Measurements from ENCODE around the gene B9D1.

B9D1 gene

GRCh38 chr17:19348806-19349205 lies 13.7 kb downstream of the B9D1 start:
- no peak for DNase-seq

DNA sequence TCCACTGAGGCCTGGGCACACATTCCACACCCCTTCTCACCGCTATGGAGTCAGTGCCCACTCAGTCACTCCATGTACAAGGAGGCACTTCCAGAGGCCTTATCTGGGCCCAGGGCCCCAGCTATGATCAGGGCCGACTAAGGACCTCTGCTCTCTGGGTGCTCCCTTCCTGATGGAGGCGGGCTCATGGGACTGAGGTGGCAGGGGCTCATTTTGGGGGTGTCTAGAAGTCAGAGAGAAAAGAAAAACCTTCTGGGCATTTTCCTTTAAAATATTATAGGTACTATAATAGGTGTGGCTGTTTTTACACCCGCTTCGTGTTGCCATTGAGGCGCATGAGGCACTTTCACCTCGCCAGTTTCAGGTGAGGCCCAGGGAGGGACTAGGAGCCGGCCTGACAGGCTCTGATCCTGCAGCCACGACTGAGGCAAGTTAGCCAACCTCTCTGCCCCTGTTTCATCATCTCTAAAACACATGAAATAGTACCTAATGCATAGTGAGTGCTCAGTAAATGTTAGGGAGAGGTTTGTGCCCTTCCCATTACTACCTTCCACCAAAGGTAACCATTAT lies 14.4 kb downstream of the B9D1 start:
- no peak for DNase-seq

GRCh38 chr17:19347323-19348080 lies 15.0 kb downstream of the B9D1 start:
- no peak for DNase-seq

DNA sequence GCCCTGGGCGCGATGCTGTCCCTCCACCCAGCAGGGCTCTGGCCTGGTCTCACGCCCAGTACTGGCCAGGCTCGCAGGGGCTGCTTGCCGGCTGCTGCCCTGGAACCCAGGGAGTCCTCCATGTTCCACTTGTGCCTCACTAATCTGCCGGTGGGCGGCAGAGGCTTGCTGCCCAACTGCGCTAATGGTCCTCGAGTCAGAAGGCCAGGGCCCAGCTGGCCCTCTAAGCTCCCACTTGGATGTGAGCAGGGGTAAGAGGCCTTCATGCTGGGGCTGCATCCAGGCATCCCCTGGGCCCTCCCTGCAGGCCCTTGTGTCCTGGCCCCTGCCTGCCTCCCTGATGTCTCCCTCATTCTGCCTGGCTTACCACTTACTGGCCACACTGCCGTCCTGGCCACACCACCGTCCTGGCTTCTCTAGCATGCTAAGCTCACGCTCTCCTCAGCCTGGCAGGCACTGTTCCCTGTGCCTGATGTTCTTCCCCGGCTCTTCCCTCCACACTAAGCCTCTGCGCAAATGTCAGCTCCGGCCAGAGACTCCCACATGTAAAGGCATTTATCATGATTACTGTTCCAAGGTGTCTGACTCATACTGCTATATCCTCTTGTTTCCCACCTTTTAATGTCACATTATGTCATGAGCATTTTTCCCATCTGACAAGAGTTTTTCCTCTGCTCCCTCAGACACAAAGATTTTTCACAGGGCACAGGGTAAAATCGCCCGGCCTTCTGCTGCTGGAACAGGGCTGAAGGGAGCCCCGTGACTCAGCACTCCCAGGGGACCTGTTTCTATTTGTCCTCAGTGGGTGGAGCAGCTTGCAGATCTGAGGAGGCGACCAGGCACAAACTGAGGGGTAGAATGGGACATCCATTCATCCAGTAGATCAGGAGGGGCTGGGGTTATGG lies 15.9 kb downstream of the B9D1 start:
- no peak for DNase-seq

DNA sequence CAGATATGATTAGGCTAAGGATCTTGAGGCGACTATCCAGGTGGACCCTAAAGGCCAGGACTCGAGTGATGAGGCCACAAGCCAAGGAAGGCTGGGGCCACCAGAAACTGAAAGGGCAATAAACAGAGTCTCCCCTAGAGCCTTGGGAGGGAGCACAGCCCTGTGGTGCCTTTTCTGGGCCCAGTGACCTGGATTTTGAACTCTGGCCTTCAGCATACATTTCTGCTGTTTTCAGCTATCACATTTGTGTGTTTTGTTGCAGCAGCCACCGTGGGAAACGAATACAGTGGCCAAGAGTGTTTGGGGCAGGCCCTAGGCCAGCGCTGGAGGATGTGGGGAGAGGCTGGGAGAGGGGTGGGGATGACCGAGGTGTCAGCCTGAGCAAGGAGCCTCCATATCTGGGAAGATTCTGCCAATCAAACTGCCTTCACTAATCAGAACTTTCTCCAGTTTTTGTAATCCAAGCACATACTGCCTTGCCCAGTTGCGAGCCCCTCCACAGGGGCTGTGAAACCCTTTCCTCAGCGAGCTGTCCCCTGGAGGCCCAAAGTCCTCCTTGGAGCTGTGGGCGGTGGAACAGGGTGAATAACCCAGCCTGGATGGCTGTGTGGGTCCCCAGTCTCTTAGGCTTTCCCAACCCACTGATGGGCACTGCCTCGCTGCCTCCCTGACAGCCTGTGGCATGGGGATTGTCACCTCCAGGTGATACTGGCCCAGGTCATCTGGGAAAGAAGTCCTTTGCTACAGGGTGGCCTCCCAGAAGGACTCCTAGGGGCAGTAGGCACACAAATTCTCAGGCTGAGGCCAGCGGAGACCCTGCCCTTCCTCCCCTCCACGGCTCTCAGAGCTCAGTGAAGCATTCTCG lies 16.8 kb downstream of the B9D1 start:
- no peak for DNase-seq

DNA sequence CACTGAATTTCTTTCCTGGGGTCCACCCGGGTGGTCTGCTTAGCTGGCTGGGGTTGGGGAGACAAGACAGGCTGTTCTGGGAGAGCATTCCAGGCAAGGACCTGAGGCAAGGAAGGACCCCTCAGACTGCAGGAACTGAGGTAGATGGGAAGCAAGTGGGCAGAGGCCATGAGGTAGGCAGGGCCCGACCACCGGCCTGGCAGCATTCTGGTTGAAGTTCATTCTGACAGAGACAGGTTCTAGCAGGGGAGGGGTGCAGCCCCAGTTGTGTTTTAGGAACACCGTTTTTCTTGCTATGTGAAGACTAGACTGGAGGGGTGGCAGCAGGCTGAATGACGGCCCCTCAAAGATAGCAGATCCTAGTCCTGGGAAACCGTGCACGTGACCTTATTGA lies 17.5 kb downstream of the B9D1 start:
- no peak for DNase-seq

DNA sequence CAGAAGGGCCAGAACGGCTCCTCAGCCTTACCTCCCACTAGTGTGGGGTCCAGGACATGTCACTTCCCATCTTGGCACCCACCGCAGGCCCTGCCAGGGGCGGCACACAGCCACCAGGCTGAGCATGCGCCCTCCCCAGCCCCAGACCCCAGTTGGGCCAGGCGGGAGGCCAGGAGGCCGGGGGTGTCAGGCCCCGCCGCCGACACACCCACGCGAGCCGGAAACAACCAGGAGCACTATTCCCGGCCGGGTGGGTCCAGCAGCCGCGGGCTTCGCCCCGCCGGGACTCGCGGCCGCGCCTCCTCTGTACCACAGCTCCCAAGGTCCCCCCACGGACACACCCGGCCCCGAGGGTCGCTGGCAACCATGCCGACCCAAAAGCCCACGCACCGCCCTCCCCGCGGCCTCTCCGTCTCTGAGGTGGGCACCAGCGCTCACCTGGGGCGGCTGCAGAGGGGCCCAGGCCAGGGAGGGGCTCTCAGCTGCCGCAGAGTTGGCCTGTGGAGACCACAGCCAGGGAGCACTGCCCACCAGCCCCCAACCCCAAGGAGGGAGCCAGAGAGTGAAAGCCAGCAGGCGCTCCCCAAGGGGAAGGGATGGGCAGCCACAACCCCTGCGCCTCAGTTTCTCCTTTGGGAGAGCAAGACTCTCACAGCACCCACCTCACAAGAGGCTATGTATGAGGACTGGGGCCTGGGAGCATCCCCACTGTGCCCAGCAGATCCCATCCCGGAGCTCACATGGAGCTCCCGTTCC lies 18.0 kb downstream of the B9D1 start:
- DNase-seq = no peak

DNA sequence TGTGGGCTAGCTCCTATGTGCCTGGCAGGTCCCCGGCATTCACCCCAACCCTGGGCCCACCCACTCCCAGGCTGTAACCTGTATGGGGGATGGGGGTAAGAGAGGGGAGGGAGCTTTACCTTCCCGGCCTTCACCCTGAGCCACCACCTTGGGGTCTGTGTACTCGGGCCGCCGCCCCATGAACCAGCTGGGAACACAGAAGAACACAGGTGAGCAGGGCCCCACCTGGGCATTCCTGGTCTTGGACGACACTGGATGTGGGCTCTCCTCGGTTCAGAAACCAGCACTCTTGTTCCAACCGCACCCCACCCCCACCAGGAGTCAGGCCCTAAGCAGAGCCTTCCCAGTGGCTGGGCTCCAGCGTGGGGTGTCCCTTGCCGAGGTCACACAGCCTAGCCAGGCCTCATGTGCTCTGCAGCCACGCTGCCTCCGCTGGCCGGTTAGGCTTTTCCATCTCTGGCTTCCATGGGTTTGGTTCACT lies 18.8 kb downstream of the B9D1 start:
- DNase-seq = no peak

GRCh38 chr17:19343256-19343630 lies 19.3 kb downstream of the B9D1 start:
- DNase-seq = no peak

GRCh38 chr17:19342611-19343255 lies 19.8 kb downstream of the B9D1 start:
- no peak for DNase-seq

GRCh38 chr17:19341641-19342610 lies 20.6 kb downstream of the B9D1 start:
- no peak for DNase-seq

GRCh38 chr17:19341211-19341631 lies 21.3 kb downstream of the B9D1 start:
- DNase-seq = no peak

DNA sequence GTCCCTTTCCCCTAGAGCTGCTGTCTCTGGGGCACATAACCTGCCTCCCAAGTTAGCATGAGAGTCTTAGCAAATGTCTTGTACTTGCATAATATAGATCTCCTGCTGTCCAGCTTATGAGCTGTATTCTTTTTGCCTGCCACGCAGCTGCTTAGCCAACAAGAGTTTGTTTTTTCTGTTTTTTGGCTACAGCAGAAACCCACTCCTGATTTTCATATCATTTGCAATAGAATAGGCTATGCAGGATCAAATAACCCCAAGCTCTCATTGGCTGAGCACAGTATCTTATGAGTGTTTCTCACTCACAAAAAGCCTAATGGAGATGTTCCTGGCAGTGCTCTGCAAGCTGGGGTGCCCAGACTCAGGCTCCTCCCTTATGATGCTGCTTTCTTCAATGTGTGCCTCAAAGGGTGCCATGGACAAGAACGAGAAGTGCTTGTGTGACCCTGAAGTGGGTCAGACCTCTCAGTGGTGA lies 23.1 kb downstream of the B9D1 start:
- DNase-seq = no peak

- no peak for DNase-seq
Observed at GRCh38 chr17:19338031-19338990, 24.2 kb downstream of the B9D1 start.

- no peak for DNase-seq
Observed at GRCh38 chr17:19337712-19338023, 24.9 kb downstream of the B9D1 start.

GRCh38 chr17:19336938-19337711 lies 25.4 kb downstream of the B9D1 start:
- DNase-seq = no peak

DNA sequence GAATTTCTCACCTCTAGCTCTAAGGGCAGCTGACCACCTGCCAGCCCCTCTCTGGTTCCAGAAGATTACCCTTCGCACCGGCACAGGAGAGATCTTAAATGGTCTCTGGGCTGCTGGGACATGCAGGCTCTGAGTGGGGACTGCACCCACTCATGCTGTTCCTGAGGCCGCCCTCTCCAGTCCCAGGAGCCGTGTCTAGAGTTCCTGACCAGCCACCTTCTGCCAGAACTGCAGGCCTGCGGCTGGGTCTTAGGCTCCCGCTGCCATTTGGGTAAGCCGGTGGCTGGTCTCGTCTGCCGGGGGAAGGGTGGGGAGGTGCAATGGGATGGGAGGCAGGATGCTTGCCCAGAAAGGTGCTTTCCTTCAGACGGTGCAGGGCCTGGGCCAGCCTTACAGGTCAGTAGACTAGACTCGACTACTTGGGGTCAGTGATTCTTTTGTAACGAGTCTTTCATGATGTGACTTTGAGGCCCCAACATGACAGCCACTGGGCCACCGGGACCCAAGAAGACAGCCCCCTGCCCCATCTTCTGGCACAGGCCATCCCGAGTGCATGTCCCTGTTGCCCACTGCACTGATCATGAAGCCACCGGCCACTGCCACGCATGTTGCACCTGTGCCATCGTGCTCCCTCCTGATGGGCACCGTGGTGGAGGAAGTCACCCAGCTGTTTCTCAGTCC lies 26.4 kb downstream of the B9D1 start:
- no peak for DNase-seq

- DNase-seq = no peak
Observed at GRCh38 chr17:19334331-19334730, 28.2 kb downstream of the B9D1 start.

Measured in NCI-H1930 (cell line).